ENCODE data around the gene AADACL3.

Gene AADACL3

DNA sequence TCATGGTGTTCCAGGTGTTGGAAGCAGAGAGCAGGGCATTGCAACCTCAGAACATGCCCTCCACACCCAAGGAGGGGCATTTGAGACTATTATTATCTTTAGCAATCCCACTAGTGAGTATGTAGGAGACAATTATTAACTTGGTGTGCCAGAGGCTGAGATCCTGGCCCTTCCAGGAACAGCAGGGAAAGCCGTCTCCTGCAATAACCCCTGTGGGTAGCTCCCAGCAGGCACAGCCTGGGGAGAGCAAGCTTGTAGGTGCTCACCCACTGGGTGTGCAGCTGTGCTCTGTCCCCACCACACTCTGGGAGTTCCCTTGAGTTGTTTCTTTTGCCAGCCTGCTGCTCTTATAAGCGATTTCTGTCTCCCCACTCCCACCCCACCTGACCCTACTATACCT lies 40.4 kb downstream of the AADACL3 start:
- TF ChIP-seq, protein P1, sequence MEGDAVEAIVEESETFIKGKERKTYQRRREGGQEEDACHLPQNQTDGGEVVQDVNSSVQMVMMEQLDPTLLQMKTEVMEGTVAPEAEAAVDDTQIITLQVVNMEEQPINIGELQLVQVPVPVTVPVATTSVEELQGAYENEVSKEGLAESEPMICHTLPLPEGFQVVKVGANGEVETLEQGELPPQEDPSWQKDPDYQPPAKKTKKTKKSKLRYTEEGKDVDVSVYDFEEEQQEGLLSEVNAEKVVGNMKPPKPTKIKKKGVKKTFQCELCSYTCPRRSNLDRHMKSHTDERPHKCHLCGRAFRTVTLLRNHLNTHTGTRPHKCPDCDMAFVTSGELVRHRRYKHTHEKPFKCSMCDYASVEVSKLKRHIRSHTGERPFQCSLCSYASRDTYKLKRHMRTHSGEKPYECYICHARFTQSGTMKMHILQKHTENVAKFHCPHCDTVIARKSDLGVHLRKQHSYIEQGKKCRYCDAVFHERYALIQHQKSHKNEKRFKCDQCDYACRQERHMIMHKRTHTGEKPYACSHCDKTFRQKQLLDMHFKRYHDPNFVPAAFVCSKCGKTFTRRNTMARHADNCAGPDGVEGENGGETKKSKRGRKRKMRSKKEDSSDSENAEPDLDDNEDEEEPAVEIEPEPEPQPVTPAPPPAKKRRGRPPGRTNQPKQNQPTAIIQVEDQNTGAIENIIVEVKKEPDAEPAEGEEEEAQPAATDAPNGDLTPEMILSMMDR (IDR thresholded peaks at IDR 0.05; ENCODE audit: borderline replicate concordance, insufficient read depth, low read depth, low read length) = no peak
- H3K4me3 ChIP-seq (ENCODE audit: low read depth, low read length) = no peak overlapping the region

DNA sequence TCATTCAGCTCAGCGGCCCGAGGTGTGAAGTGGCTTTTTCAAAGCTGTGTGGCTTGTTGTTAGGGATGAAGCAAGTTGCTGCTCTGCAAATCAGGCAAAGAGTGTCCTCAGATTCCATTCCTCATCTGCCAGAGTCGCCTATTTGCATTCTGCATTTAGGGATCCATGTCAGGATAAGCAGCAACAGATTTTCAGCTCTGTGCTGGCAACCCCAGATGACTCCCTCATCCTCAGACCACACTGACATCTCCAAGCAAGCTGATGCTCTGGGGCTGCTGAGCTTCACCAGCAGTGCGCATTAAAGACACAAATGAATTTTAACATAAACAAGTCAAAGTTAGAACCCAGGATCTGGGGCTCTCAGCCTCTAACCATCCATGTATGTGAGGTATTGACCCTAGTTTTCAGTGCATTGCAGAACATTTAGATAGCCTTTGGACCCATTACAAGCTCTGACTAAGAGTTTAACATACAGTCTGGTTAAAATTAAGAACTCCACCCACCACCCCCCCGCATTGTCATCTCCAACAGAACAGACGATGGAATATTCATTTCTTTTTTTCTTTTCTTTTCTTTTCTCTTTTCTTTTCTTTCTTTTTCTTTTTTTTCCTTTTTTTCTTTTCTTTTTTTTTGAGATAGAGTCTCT lies 41.0 kb downstream of the AADACL3 start:
- no peak overlapping the region for H3K4me3 ChIP-seq (ENCODE audit: low read depth, low read length)
- TF ChIP-seq, protein P1 (IDR thresholded peaks at IDR 0.05; ENCODE audit: borderline replicate concordance, insufficient read depth, low read depth, low read length) = no peak

- H3K4me3 ChIP-seq (ENCODE audit: low read depth, low read length) = no peak overlapping the region
- TF ChIP-seq, protein P1 (IDR thresholded peaks at IDR 0.05; ENCODE audit: borderline replicate concordance, insufficient read depth, low read depth, low read length) = no peak
These were observed 41.9 kb downstream of the AADACL3 start for GRCh38 chr1:12757836-12758235.

DNA sequence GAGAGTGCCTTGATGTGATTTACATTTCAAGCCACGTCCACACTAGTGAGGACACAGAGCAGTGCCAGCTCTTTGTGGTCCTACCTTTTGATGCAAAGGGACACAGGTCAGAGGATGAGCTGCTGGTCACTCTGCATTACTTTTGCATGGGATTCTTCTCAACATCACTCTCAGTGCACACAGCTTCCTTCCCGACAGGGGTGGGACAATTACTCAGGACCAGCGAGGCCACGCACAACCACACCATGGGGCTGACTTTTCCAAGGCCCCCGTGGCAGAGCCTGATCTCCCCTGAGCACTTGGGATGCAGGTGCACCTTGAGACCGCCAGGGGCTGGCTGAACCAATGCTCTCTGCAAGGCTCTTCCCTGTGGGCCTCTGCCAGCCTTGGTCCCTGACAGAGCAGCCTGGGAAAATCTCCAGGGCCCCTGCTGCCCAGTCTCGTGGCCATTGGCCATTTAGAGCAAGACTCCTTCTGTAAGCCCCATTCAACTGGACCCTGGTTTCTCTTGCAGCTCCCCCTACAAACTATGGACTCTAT lies 44.4 kb downstream of the AADACL3 start:
- H3K4me3 ChIP-seq (ENCODE audit: low read depth, low read length) = no peak overlapping the region
- TF ChIP-seq, protein P1 (IDR thresholded peaks at IDR 0.05; ENCODE audit: borderline replicate concordance, insufficient read depth, low read depth, low read length) = peak; percentile 60; the same call in 1 of the 2 replicates

- H3K4me3 ChIP-seq (ENCODE audit: low read depth, low read length) = no peak overlapping the region
- TF ChIP-seq, protein P1 (IDR thresholded peaks at IDR 0.05; ENCODE audit: borderline replicate concordance, insufficient read depth, low read depth, low read length) = no peak
These were observed 45.9 kb downstream of the AADACL3 start for GRCh38 chr1:12761781-12762180.

- H3K4me3 ChIP-seq (ENCODE audit: low read depth, low read length) = no peak overlapping the region
- TF ChIP-seq, protein P1 (IDR thresholded peaks at IDR 0.05; ENCODE audit: borderline replicate concordance, insufficient read depth, low read depth, low read length) = no peak
These were observed 46.9 kb downstream of the AADACL3 start for GRCh38 chr1:12762766-12763165.

DNA sequence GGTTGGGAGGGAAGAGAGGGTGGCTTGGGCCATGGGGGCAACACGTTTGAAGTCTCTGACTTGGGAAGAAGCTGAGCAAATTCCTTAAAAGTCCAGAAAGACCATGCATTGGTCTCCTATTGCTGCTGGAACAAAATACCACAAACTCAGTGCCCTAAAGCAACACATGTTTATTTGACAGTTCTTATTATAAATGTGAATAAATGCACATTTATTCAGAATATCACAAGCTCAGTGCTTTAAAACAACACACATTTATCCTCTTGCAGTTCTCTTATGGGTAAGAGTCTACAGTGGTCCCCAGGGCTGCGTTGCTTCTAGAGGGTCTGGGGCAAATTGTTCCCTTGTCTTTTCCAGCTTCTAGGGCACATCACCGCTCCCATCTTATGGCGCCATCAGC lies 47.6 kb downstream of the AADACL3 start:
- TF ChIP-seq, protein P1 (IDR thresholded peaks at IDR 0.05; ENCODE audit: borderline replicate concordance, insufficient read depth, low read depth, low read length) = no peak
- no peak overlapping the region for H3K4me3 ChIP-seq (ENCODE audit: low read depth, low read length)

All from GM12875 (cell line).